ENCODE results near the gene AFAP1L2.

Gene AFAP1L2

GRCh38 chr10:114246679-114247305 is 157.5 kb downstream of the AFAP1L2 start:
- H3K4me3 ChIP-seq (ENCODE audit: low read depth, low read length): no peak overlapping the region

- H3K4me3 ChIP-seq (ENCODE audit: low read depth, low read length): no peak overlapping the region
Measured at GRCh38 chr10:114245121-114245791, 159.0 kb downstream of the AFAP1L2 start.

Measured in iPS-11a (cell line).